Osteoblast (primary cell): Measurements from ENCODE around the gene HMOX2. TPM values are rescaled to one million over a fixed set of nuclear protein-coding genes. Genes with fewer than 3 reads are reported as not detected.

ENCODE experiments used
- DNase-seq: peaks from one replicate; pipeline ENCODE4 v3.0.0; 2011; ENCODE audit warnings: low spot score, mixed read lengths; ENCODE audit not compliant: insufficient read length; ENCODE audit errors: missing footprints
- H2AFZ ChIP-seq: 2 replicates; pipeline ENCODE4 v1.6.0; 2011; ENCODE audit warnings: mild to moderate bottlenecking, low read length
- H3K27ac ChIP-seq: 2 replicates; pipeline ENCODE4 v1.5.1; 2011; ENCODE audit warnings: mild to moderate bottlenecking, low read depth, low read length, moderate library complexity
- H3K27me3 ChIP-seq: 2 replicates; pipeline ENCODE4 v1.6.0; 2012; ENCODE audit warnings: mild to moderate bottlenecking, control low read depth, inconsistent platforms, low read length, moderate library complexity; ENCODE audit not compliant: insufficient read depth
- H3K36me3 ChIP-seq: 2 replicates; pipeline ENCODE4 v1.5.1; 2011; ENCODE audit warnings: mild to moderate bottlenecking, low read length, control low read depth, moderate library complexity; ENCODE audit not compliant: insufficient read depth
- H3K4me1 ChIP-seq: 2 replicates; pipeline ENCODE4 v1.5.1; 2011; ENCODE audit warnings: mild to moderate bottlenecking, low read length, control low read depth, moderate library complexity; ENCODE audit not compliant: insufficient read depth
- H3K4me2 ChIP-seq: 2 replicates; pipeline ENCODE4 v1.6.0; 2011; ENCODE audit warnings: mild to moderate bottlenecking, low read length; ENCODE audit not compliant: insufficient read depth
- H3K4me3 ChIP-seq: fragments of 200-600 bp; sonication (generic); 3 replicates; pipeline ENCODE4 v1.5.1; 2012; ENCODE audit warnings: mild to moderate bottlenecking, low read length, inconsistent platforms; ENCODE audit not compliant: insufficient read depth
- H3K79me2 ChIP-seq: 2 replicates; pipeline ENCODE4 v1.6.0; 2012; ENCODE audit warnings: mild to moderate bottlenecking, low read length, control low read depth, inconsistent platforms; ENCODE audit not compliant: insufficient read depth
- H3K9me3 ChIP-seq: 2 replicates; pipeline ENCODE4 v1.5.1; 2011; ENCODE audit warnings: low read depth, low read length, control low read depth
- H4K20me1 ChIP-seq: 2 replicates; pipeline ENCODE4 v1.6.0; 2012; ENCODE audit warnings: mild to moderate bottlenecking, low read length, control low read depth; ENCODE audit not compliant: insufficient read depth
- CTCF ChIP-seq: IDR thresholded peaks from 2 replicates; pipeline ENCODE4 v1.5.1; 2011; ENCODE audit warnings: mild to moderate bottlenecking, low read depth, low read length, moderate library complexity; ENCODE audit errors: extremely low read depth
- small RNA-seq: library from RNA; depleted of rRNA; stranded (forward); fragments of <200 nt; gene quantifications from one replicate; pipeline ENCODE3, GENCODE V24; 2012
- total RNA-seq: library from RNA; depleted of rRNA; stranded (reverse); fragments of >200 nt; gene quantifications from 2 replicates; pipeline ENCODE4 v1.2.3, GENCODE V29; 2012

Gene HMOX2
- total RNA-seq, 1 donor, result 39.4 TPM

GRCh38 chr16:4552541-4552940 lies 76.3 kb downstream of the HMOX2 start:
- H3K27me3 ChIP-seq, result peaks cover 14% of the 10 kb centered on the region
- no peaks in the 10 kb centered on the region for H3K4me1 ChIP-seq
- no peak overlapping the region for H3K4me2 ChIP-seq
- H3K27ac ChIP-seq, result no peak overlapping the region
- H3K79me2 ChIP-seq, result no peaks in the 10 kb centered on the region
- DNase-seq, result peak; percentile 21
- H3K4me3 ChIP-seq, result no peak overlapping the region
- H2AFZ ChIP-seq, result no peak overlapping the region
- H3K9me3 ChIP-seq, result no peaks in the 10 kb centered on the region
- H3K36me3 ChIP-seq, result no peaks in the 10 kb centered on the region
- no peaks in the 10 kb centered on the region for H4K20me1 ChIP-seq
- no peak for TF ChIP-seq CTCF

GRCh38 chr16:4556112-4556511 lies 79.9 kb downstream of the HMOX2 start, which contains the start of gene C16orf96:
Gene C16orf96 (plus strand): TSS chr16:4556340. CDS start chr16:4556490, 150 bp downstream.
- Histone ChIP-seq H3K4me2 (no peak within 1 kb of the TSS), H3K4me1 (no peaks in the 10 kb centered on the region), H2AFZ (no peak within 1 kb of the TSS), H3K36me3 (no peaks in the 10 kb centered on the region), H3K27ac (no peak within 1 kb of the TSS), H3K4me3 (no peak within 1 kb of the TSS), H3K9me3 (no peaks in the 10 kb centered on the region), H3K27me3 (peaks cover 16% of the 10 kb centered on the region), H4K20me1 (no peaks in the 10 kb centered on the region), H3K79me2 (no peaks in the 10 kb centered on the region)
- TF ChIP-seq CTCF, result no peak
- DNase-seq, result peak; percentile 90

GRCh38 chr16:4556580-4556979 lies 80.4 kb downstream of the HMOX2 start:
- Histone ChIP-seq H3K4me2 (no peak overlapping the region), H3K9me3 (no peaks in the 10 kb centered on the region), H3K79me2 (no peaks in the 10 kb centered on the region), H3K36me3 (no peaks in the 10 kb centered on the region), H3K4me3 (no peak overlapping the region), H4K20me1 (no peaks in the 10 kb centered on the region), H3K27ac (no peak overlapping the region), H3K27me3 (peaks cover 16% of the 10 kb centered on the region), H2AFZ (no peak overlapping the region), H3K4me1 (no peaks in the 10 kb centered on the region)
- peak; percentile 8 for DNase-seq
- TF ChIP-seq CTCF, result no peak

GRCh38 chr16:4557973-4558372 lies 81.8 kb downstream of the HMOX2 start:
- Histone ChIP-seq H3K4me2 (no peak overlapping the region), H3K79me2 (no peaks in the 10 kb centered on the region), H4K20me1 (no peaks in the 10 kb centered on the region), H3K36me3 (no peaks in the 10 kb centered on the region), H3K27ac (no peak overlapping the region), H3K4me3 (no peak overlapping the region), H3K4me1 (no peaks in the 10 kb centered on the region), H2AFZ (no peak overlapping the region), H3K27me3 (peaks cover 16% of the 10 kb centered on the region), H3K9me3 (no peaks in the 10 kb centered on the region)
- no peak for DNase-seq
- TF ChIP-seq CTCF, result no peak

Small RNA genes within 50 kb of the gene (small RNA-seq; reads per million reads assigned to genes)
- not detected for gene AC012676.2

Other genes with a start within 250 kb of the HMOX2 start
- not detected in 2 replicates for gene SRL, start 234.3 kb upstream of the HMOX2 start, total RNA-seq
- gene TFAP4, start 203.4 kb upstream of the HMOX2 start, total RNA-seq, result 6.5 and 9.1 TPM in 2 replicates
- gene GLIS2, start 160.3 kb upstream of the HMOX2 start, total RNA-seq, result 5.0 and 5.4 TPM in 2 replicates
- 17.4 and 18.6 TPM in 2 replicates for gene PAM16, start 125.1 kb upstream of the HMOX2 start, total RNA-seq
- gene VASN, start 104.5 kb upstream of the HMOX2 start, total RNA-seq, result 202 and 217 TPM in 2 replicates
- gene CORO7, start 59.8 kb upstream of the HMOX2 start, total RNA-seq, result 9.7 and 17.7 TPM in 2 replicates
- gene DNAJA3, start 50.5 kb upstream of the HMOX2 start, total RNA-seq, result 30.0 and 30.9 TPM in 2 replicates
- gene NMRAL1, start 1.8 kb upstream of the HMOX2 start, total RNA-seq, result 71.0 and 90.5 TPM in 2 replicates
- 10.5 and 13.6 TPM in 2 replicates for gene CDIP1, start 62.4 kb downstream of the HMOX2 start, total RNA-seq
- under 0.01 TPM in 1 of 2 replicates, not detected in the other for gene C16orf96, start 79.9 kb downstream of the HMOX2 start, total RNA-seq
- 6.2 and 9.4 TPM in 2 replicates for gene UBALD1, start 138.5 kb downstream of the HMOX2 start, total RNA-seq
- gene MGRN1, start 148.4 kb downstream of the HMOX2 start, total RNA-seq, result 41.5 and 46.7 TPM in 2 replicates
- gene NUDT16L1, start 217.2 kb downstream of the HMOX2 start, total RNA-seq, result 15.0 and 18.1 TPM in 2 replicates